GM18907 (cell line): Measurements from ENCODE around the gene LRR1.
A peak's percentile ranks its signal among the peaks of the same experiment; 100 is the strongest.
"Not testable (repeated sequence)": the region's sequence is repeated elsewhere in the genome, so short reads cannot be mapped to it uniquely, and the experiment has no call there.

Source experiments
- ATAC-seq: cut with Tn5 transposase; IDR thresholded peaks from one replicate; pipeline ENCODE4 v1.9.1; 2021; ENCODE audit warnings: mild to moderate bottlenecking, moderate library complexity; ENCODE audit not compliant: unreplicated experiment

LRR1 gene

DNA sequence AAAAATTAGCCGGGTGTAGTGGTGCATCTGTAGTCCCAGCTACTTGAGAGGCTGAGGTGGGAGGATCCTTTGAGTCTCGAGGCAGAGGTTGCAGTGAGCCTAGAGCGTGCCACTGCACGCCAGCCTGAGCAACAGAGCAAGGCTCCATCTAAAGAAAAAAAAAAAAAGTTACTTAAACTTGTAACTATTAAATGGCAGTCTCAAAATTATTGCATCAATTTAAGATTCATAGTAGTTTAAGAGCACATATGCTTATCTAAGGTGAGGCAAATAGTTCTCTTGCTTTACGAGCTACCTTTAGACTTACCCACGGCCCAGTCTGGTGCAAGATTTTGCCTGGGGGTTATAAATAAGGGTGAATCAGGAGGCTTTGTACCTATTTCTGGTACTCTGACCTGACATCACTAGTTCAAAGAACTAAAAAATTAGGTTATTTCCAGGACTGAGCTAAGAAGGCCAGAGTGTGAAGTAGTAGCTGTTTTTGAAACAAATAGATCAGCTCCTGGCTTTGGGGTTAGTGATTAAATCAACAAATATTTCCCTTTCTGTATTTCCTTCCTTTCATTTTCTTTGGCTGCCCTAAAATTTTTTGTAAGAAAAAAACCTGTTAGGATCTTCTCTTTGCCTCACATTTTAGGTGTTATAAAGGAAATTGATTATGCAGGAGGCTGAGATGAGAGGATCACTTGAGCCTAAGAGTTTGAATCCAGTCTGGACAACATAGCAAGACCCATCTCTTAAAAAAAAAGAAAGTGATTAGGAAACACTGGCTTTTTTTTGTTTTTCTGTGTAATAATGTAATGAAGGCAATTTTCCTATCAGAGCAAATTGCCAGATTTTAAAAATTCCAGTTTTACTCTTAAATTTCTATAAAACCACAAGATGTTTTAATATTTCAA lies 25.4 kb downstream of the LRR1 start:
- ATAC-seq = no peak

DNA sequence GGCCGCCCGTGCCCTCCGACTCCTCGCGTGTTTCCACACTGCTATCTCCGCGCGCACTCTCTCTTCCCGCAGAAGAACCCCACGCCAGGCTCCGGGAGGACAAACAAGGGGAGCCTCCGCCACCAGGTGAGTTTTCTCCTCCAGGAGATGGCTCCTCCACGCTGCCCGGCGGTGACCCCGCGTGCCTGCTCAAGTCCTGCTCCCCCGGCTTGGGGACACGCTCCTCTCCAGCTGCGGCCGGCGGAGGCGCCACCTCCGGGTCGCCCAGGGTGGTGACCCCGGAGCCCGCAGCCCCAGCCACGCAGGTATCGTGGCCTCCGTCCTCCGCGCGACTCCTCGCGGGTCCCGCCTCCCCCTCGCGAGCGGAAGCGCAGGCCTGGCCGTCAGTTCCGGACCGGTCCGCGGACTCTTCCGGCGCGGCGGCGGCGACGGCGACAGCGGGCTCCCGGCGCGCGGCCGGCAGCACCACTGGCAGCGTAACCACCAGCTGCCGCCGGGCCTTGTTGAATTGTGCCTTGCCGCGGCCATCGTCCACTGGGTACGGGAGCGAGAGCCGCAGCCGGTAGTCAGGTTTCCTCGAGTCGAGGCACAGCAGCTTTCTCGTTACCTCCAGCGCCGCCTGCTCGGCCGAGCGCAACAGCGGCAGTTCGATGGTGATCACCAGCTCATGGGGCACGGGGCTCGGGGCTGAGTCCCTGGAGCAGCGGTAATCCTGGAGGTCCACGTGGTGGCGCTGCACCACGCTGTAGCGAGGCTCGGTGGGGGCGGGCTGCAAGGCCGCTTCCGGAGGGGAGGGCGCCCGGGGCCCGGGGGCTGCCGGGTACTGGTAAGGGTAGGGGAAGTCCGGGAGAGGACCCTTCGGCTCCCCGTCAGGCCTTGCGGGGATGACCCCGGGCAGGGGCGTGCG lies 35.2 kb downstream of the LRR1 start:
- peak; percentile 81 for ATAC-seq

GRCh38 chr14:49634547-49635334 lies 36.0 kb downstream of the LRR1 start, which contains the start of gene DNAAF2:
Gene DNAAF2 (minus strand): TSS chr14:49635244. CDS start chr14:49635149, 95 bp downstream.
- peak; percentile 39 for ATAC-seq

GRCh38 chr14:49636866-49637265 lies 38.1 kb downstream of the LRR1 start:
- no peak for ATAC-seq

DNA sequence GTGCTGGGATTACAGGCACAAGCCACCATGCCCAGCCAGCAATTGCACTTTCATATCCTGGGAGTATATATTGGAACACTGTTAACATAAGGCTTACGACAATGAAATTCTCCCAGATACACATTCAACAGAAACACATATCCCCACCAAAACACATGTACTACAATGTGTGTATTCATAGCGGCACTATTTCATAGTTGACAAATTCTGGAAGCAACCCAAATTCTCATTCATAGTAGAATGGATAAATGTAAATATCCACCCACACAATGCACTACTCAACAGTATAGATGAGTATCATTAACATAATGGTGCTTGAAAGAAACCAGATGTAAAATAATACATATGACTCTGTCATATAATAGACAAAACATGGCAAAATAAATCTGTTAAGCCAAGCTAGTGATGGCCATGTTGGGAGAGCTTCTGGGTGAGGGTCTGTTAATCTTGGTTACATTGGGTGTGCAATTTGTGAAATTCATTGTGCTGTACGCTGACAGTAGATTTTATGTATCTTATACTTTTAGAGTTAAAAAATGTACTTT lies 38.9 kb downstream of the LRR1 start:
- ATAC-seq = no peak

DNA sequence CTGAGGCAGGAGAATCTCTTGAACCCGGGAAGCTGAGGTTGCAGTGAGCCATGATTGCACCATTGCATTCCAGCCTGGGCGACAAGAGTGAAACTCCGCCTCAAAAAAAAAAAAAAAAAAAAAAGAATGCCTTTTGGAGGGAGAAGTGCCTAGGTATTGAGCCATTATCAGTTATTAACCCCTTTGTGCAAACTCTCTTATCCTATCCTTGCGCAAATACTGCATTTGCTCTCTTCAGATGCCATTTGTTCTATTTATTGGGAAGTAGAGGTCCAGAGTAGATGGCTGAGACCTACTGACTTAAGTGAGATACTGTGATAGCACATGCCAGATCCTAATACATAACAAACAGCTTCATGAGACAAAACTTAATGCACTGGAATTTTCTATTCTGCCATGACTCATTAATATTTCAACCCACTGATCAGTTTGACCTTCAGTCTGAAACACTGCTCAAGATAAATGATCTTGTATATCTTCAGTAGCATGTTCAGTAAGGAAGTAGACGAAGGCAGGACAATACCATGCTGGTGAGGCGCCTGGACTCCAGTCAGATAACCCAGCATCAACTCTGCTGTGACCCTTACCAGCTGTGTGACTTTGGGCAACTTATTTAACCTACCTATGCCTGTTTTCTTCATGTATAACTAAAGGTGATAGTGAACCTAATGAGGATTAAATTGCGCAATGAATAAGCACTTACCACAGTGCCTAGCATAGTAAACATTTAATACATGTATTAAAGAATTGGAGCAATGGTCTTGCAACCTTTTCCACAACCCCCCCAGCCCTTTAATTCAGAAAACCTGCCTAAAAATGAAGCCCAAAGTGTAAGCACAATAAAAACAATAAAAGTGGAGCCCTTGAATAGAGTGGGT lies 42.0 kb downstream of the LRR1 start:
- ATAC-seq = no peak

GRCh38 chr14:49641697-49642129 lies 43.0 kb downstream of the LRR1 start:
- no peak for ATAC-seq

DNA sequence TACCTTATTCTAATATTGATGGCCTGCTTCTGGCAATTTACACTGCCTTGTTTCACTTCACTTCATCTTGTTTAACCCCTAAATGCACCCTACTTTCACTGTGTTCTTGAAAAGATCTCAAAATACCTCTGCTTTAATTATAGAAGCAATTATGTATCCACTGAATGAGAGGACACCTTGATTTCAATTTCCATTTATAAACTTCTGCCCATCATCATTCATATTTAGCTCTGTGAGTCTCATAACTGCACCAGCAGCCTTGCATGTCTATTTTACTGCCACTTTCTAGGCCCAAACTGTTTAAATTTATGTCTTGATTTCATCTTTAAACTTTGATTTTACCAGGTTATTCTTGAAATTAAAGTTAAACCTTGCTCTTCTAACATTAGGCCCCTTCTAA lies 43.4 kb downstream of the LRR1 start:
- no peak for ATAC-seq

GRCh38 chr14:49653508-49653907 lies 54.8 kb downstream of the LRR1 start:
- ATAC-seq = no peak

- no peak for ATAC-seq
Observed at GRCh38 chr14:49654511-49654910, 55.8 kb downstream of the LRR1 start.

GRCh38 chr14:49657500-49657899 lies 58.8 kb downstream of the LRR1 start:
- ATAC-seq = not testable (repeated sequence)

- no peak for ATAC-seq
Observed at GRCh38 chr14:49659526-49660455, 61.1 kb downstream of the LRR1 start.
